GM19372 (cell line): ENCODE results near the gene RASSF6.
"Not testable (repeated sequence)": the region's sequence is repeated elsewhere in the genome, so short reads cannot be mapped to it uniquely, and the experiment has no call there.

ENCODE experiments used
- ATAC-seq: cut with Tn5 transposase; IDR thresholded peaks from one replicate; pipeline ENCODE4 v1.9.1; 2021; ENCODE audit warnings: mild to moderate bottlenecking, low read depth, moderate library complexity; ENCODE audit not compliant: unreplicated experiment

The RASSF6 gene

GRCh38 chr4:73620115-73620792 is at the start of gene RASSF6:
Gene RASSF6, minus strand, starts transcription at chr4:73620436. Its CDS starts 8,641 bp downstream, at chr4:73611795.
- ATAC-seq = peak; percentile 80

GRCh38 chr4:73669410-73670183 is 49.4 kb upstream of the RASSF6 start:
- no peak for ATAC-seq

GRCh38 chr4:73668782-73669201 is 48.6 kb upstream of the RASSF6 start:
- no peak for ATAC-seq

- not testable (repeated sequence) for ATAC-seq
Observed at GRCh38 chr4:73665924-73666323, 45.7 kb upstream of the RASSF6 start.

GRCh38 chr4:73664470-73664869 is 44.2 kb upstream of the RASSF6 start:
- ATAC-seq = no peak

- ATAC-seq = no peak
Observed at GRCh38 chr4:73663576-73663975, 43.3 kb upstream of the RASSF6 start.

DNA sequence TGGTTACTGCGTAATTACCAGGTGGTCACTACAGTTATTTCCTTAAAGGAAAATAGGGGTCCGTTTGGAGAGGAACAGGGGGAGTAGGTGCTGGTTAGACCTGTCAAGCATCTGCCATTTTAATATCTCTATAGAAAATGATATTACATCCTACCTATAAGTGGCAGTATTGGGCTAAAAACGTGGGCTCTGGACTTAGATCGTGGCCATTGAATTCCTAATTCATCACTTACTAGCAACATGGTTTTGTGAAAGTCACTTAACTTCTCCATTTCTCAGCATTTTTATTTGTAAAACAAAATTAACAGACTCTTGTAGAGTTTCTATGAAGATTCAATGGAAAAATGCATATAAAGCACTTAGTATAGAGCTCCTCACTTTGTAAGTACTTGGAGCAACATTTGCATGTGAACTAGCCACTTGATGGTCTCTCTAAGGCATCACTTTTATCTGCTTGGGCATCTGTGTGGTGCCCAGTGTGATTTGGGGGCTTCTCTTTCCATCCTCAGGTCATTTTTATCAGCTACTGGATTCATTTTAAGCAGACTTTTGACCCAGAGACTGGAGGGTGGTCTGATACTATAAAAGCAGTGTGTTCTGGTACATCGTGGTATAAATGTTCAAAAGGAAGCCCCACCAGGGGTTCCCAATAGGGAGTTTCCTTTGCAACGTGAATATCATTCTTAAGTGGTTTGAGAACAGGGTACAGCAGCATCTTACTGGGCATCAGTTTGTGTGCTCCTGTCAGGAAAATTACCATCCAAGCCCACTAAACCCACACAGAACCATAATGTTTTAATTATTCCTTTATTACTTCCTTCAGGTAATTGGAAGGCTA is 42.7 kb upstream of the RASSF6 start:
- peak; percentile 86 for ATAC-seq

- no peak for ATAC-seq
Observed at GRCh38 chr4:73661646-73662119, 41.4 kb upstream of the RASSF6 start.

DNA sequence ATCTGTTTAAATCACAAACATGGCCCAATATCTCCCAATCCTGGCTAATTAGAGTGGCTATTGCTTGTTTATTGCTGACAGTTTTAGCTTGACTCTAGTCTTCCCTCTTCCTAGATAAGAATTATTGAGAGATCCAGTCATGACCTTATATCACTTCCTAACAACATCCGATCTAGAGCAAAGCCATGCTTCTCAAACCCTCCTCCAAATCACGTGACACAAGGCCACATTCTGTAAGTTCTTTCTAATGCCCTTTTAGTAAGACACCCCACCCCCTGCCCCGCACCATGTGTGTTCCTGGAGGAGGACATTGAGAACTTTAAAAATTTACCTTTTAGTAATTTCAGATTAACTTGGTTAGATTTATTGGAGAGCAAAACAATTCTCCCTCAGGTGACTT is 40.6 kb upstream of the RASSF6 start:
- no peak for ATAC-seq

DNA sequence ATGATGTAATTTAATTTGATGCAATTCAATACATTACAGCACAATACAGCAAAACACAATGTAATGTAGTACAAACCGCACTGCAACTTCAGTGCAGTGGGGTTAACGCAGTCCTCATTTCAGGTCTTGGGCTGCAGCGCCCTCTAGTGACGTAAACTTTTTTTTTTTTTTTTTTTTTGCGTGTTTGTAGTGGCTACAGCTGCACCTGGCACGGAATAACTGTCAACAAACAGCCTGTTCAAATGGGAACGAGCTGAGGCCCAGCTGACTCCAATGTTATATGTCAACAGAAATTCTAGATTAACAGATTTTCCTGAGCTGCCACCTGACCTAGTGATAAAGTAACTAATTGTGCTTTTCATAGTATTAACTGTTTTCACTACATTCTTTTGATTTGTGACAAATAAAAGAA is 33.5 kb upstream of the RASSF6 start:
- ATAC-seq = peak; percentile 69

GRCh38 chr4:73650250-73650649 is 30.0 kb upstream of the RASSF6 start:
- no peak for ATAC-seq

GRCh38 chr4:73648478-73648877 is 28.2 kb upstream of the RASSF6 start:
- ATAC-seq = no peak

DNA sequence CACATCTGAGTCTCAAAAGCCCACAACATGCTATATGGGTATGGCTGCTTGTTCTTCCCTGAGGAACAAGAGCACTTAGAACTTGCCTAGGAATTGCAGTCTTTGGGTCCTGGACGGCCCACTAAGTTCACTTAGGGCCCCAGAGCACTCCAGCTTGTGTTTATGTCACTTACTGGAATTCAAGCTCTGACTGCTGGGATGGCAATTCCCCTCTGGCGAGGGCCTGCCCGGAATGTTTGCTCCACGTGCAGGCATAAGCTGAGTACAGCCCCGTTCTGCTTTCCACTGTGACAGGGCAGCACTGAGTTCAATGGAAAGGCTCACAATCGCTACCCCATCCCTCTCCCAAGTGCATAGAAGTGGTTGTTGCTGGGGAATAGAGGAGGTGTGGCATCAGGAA is 25.9 kb upstream of the RASSF6 start:
- ATAC-seq = no peak

- no peak for ATAC-seq
Observed at GRCh38 chr4:73631565-73632226, 11.5 kb upstream of the RASSF6 start.

GRCh38 chr4:73628834-73629233 is 8.6 kb upstream of the RASSF6 start:
- ATAC-seq = not testable (repeated sequence)

DNA sequence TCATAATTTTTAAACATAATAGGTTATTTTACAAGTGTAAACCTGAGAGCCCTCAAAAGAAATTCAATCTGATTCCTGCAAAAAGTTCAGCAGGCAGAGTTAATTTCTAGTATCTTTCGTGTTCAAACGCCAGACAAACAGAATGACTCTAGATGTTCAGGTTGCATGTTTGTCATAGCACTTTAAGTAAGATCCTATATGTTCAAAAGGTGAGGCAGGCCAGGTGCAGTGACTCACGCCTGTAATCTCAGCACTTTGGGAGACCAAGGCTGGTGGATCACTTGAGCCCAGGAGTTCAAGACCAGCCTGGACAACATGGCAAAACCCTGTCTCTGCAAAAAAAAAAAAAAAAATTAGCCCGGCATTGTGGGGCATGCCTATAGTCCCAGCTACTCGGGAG is 1.1 kb upstream of the RASSF6 start:
- ATAC-seq = no peak

- ATAC-seq = no peak
Observed at GRCh38 chr4:73619346-73619745, 890 bp downstream of the RASSF6 start.

DNA sequence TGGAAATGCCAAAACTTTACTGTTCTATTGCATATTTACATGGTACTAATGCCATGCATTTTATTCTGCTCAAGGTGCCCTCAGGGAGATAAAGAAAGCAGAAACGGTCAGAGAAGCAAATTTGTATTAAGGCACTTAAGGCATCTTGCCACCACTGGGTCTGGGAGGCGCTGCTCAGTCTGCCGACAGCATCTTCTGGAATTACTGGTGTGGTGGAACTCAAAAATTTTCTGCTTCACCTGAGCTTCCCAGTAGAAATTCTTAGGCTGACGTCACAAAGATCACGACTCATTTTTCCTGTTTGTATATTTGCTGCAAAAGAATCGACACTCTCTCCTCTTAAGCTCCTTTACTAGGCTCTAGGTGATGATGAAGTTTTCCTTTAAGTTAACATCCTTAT is 3.0 kb downstream of the RASSF6 start:
- ATAC-seq = no peak

DNA sequence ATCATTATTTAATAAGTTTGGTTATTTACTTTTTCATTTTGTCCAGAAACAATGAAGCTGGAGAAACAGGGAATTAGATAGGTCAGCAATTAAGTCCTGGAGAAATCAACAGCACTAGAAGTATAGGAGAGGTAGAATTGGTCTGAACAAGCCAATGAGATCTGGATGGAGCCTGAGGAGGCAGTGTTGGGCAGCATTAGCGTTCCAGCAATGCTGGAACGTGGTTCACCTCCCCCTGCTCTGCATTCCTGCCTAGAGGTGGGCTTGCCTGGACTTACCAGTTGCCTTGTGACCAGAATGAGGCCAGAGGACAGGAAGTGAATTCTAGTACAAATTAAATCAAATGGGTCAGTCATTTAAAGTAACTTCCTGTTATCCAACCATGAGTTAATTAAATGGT is 4.6 kb downstream of the RASSF6 start:
- ATAC-seq = no peak

GRCh38 chr4:73614311-73614867 is 5.8 kb downstream of the RASSF6 start:
- no peak for ATAC-seq
